Ureter (tissue), 1 donor: ENCODE measurements around the gene FOXP2. TPM values are rescaled to one million over a fixed set of nuclear protein-coding genes. Genes with fewer than 3 reads are reported as not detected.
"Not testable (repeated sequence)": the region's sequence is repeated elsewhere in the genome, so short reads cannot be mapped to it uniquely, and the experiment has no call there.

Source experiments
- DNase-seq: peaks from one replicate; pipeline ENCODE4 v3.0.0-alpha.2; 2020; ENCODE audit warnings: low spot score
- total RNA-seq: library from RNA; stranded (reverse); gene quantifications from one replicate; pipeline ENCODE4 v1.2.4, GENCODE V29; 2023
- donor health status: DM: yes; HTN: yes; CAD: no.

The FOXP2 gene
- total RNA-seq, 1 donor from 2014 or later: 13.5 TPM

GRCh38 chr7:114588506-114588905 lies 173.9 kb downstream of the FOXP2 start:
- DNase-seq: no peak

- no peak for DNase-seq
Measured at GRCh38 chr7:114589436-114589835, 174.8 kb downstream of the FOXP2 start.

DNA sequence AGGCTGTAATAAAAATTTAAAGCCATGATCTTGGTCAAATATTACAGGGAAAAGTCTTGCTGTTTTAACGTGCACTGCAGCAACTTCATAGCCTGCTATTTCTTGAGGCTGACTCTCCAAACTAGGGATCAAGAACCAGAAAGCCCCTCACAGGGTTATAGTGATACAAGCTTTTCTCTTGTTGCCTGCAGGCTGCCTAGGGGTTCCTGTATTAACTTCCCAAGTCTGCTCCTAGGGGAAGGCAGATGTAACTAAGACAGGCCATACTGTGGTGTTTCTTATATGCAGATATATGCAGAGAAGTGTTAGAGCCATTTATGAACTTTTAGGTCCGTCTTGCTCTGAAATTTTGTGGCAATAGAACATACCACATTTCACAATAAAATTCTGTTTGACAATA lies 175.7 kb downstream of the FOXP2 start:
- no peak for DNase-seq

GRCh38 chr7:114598946-114599345 lies 184.3 kb downstream of the FOXP2 start:
- DNase-seq: no peak

GRCh38 chr7:114606100-114606499 lies 191.5 kb downstream of the FOXP2 start:
- no peak for DNase-seq

GRCh38 chr7:114608822-114609221 lies 194.2 kb downstream of the FOXP2 start:
- not testable (repeated sequence) for DNase-seq

DNA sequence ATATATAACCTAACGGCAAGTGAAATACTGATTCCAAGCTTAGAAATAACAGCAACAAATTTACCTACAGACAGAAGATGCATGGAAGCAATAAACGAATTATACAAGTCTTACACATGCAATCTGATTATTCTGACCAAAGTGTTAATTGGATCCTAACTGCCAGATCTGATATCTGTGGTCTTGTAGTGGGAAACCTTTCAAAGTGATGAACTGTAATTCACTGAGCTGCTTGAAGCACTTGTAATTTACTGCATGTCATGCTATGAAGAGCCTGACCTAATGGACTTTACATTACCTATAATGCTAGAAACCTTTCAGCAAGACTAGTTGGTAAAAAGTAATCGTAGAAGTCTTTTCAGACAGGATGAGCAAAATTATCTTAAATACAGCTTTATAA lies 205.6 kb downstream of the FOXP2 start:
- DNase-seq: no peak

- no peak for DNase-seq
Measured at GRCh38 chr7:114622221-114622620, 207.6 kb downstream of the FOXP2 start.

DNA sequence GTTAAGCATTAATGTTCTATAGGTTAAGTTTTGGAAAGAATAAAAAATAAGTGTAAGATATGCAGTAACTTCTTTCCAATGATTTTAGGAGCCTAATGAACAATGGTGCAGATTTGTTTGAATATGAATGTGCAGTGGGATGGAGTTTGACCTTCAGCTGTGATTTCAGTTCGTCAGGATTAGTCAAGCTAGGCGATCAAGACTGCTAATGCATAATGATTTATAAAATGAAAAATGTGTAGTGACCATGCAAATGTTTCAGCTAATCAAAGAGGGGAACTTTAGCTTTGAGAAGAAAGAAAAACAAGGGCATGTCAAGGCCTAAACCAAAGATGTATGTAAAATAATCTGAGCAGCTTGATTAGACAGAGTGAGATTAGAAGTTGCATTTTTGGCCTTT lies 208.5 kb downstream of the FOXP2 start:
- no peak for DNase-seq

DNA sequence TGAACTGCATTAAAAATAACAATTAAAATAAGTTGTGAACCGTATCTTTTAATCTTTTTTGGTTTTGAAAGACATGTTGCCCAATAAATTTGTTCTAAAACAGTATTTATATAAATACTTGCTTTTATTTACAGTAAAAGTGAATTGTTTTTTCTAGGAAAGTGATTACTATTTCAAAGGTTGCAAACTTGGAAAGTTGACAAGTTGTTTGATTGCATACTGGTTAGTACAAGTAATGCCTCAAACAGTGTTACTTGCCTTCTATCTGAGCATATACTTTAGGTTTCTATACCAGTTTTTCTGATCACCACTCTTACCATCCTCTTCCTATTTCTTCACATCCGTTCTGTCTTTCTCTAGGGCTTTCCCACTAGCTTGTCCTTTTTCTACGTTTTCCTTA lies 212.6 kb downstream of the FOXP2 start:
- no peak for DNase-seq

- DNase-seq: no peak
Measured at GRCh38 chr7:114628362-114628761, 213.7 kb downstream of the FOXP2 start.

- DNase-seq: no peak
Measured at GRCh38 chr7:114629762-114630161, 215.1 kb downstream of the FOXP2 start.

GRCh38 chr7:114630201-114630990 lies 215.8 kb downstream of the FOXP2 start:
- no peak for DNase-seq

DNA sequence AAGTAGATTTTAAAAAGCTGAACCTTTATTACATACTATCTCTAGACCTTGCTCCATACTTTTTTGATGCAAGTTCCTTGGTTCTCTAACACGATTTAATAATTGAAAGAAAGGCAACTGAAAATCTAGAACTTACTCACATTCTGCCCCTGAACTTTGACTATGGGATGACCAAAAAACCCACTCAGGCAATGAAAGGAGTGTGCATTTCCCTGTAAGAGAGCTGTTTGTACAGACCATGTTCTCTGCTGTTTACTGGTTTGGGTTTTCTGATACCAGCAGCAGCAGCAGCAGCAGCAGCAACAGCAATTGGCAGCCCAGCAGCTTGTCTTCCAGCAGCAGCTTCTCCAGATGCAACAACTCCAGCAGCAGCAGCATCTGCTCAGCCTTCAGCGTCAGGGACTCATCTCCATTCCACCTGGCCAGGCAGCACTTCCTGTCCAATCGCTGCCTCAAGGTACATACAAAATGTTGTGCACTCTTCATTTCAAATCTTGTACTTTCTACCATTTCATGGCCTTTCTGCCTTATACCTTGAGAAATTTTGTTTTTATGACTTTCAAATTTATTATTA lies 216.7 kb downstream of the FOXP2 start:
- no peak for DNase-seq

GRCh38 chr7:114639451-114639850 lies 224.8 kb downstream of the FOXP2 start:
- DNase-seq: no peak

GRCh38 chr7:114644455-114644854 lies 229.8 kb downstream of the FOXP2 start:
- no peak for DNase-seq

DNA sequence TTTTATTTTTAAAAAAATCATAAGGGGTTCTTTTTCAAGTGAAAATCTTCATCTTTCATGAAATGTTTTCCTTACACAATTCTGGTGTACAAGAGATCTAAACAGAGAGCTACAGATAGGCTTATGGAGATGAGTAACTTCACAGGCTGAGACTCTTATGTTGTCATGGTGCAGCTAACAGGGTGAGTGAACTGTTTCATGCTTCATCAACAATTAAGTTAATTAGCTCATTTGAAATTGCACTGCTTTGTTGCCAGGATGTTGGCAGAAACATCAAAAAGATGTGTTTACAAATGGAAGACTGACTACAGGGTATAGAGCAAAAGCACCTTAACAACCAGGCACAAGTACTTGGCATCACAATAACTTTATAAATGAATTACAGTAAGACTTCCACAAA lies 230.8 kb downstream of the FOXP2 start:
- DNase-seq: no peak

- no peak for DNase-seq
Measured at GRCh38 chr7:114647518-114647917, 232.9 kb downstream of the FOXP2 start.

DNA sequence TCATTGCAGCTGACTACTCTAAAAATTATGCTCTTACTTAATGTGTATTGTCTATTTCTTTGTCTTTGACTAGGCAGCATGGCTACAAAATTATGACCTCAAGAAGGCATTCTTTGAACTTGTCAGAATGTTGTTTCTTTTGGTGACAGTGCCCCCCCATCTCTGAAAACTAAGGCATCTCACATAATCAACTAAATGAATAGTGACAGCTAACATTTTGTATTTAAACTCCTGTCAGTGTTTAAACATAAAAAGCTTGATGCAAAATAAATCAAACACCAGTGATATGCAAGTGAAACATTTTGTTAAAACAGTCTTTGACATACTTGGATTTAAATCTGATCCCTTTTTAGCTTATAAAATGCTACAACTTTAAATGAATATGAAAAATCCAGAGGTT lies 233.5 kb downstream of the FOXP2 start:
- DNase-seq: no peak

- DNase-seq: no peak
Measured at GRCh38 chr7:114648680-114649079, 234.1 kb downstream of the FOXP2 start.

GRCh38 chr7:114649689-114650088 lies 235.1 kb downstream of the FOXP2 start:
- no peak for DNase-seq

DNA sequence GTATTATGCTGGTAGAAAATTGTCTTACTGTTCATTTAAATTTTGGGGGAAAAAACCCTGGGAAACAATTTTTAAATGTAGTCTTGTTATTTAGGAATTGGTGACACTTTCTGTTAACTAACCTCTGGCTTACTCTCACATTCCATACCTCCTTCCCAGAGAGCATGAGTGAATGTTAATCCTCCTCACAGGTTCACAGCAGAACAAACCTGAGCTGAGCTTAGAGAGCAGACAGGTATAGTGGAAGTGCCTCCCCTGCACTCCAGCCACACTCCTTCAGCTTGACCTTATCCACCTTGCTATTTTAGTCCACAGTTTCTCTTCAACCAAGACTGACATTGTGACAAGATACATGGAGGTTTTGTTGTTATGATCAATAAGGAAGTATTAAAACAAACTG lies 235.9 kb downstream of the FOXP2 start:
- DNase-seq: no peak

DNA sequence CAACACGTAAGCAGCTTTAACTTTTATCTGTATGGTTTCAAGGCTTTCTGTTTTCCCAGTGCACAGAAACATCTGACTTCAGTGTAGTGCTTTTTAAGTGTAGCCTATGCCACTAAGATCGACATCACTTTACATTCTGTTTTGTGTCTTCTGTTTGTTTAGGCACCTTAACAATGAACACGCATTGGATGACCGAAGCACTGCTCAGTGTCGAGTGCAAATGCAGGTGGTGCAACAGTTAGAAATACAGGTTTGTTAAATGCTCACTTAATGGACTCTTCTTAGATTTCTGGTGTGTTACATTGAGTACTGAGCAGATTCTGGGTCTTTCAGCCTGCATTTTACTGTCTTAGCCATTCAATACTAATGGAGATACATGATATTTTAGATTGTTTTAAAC lies 237.4 kb downstream of the FOXP2 start:
- no peak for DNase-seq
